GM12878 (cell line): Measurements from ENCODE around the gene KLHL8. TPM values are rescaled to one million over a fixed set of nuclear protein-coding genes. Genes with fewer than 3 reads are reported as not detected.

Source experiments
- ATAC-seq: fragments of 200-7000 bp; cut with Tn5 transposase; 3 replicates; pipeline ENCODE4 v1.9.1; 2020; ENCODE audit warnings: mild to moderate bottlenecking, moderate library complexity
- BruUV-seq: library from RNA; stranded (reverse); fragments of 400-500 nt; replicated peaks from 2 replicates; lab custom pipeline; 2021; lab: Mats Ljungman, UMichigan
- CTCF ChIA-PET: fragments of 300-600 bp; sonication (Branson Sonifier 250); formaldehyde crosslinking; extraction: SDS; loops from one replicate; lab custom pipeline; 2021; ENCODE audit warnings: inconsistent platforms; lab: Yijun Ruan, JAX
- POLR2A ChIA-PET: fragments of 350-600 bp; formaldehyde crosslinking; extraction: SDS; loops from one replicate; lab custom pipeline; 2021; ENCODE audit warnings: inconsistent platforms; lab: Charles Lee
- RAD21 ChIA-PET: fragments of 300-600 bp; sonication (Branson Sonifier 250); formaldehyde crosslinking; loops from one replicate; lab custom pipeline; 2023; ENCODE audit warnings: antibody characterized with exemption; ENCODE audit not compliant: unreplicated experiment; lab: Charles Lee
- SMC1A ChIA-PET: fragments of 300-600 bp; sonication (Branson Sonifier 250); formaldehyde crosslinking; loops from one replicate; lab custom pipeline; 2023; ENCODE audit not compliant: unreplicated experiment, uncharacterized antibody; lab: Charles Lee
- DNase-seq: peaks from one replicate; pipeline ENCODE4 v3.0.0-alpha.2; 2011; ENCODE audit warnings: low read depth, low spot score
- FAIRE-seq: peaks from 3 replicates; lab custom pipeline; 2011; peaks lifted over from hg19 to GRCh38; lab: Jason Lieb, UNC
- H2AFZ ChIP-seq: 2 replicates; pipeline ENCODE4 v1.6.0; 2011; ENCODE audit warnings: low read depth, low read length, control low read depth; ENCODE audit not compliant: control insufficient read depth
- H3K27ac ChIP-seq: 2 replicates; pipeline ENCODE4 v1.5.1; 2011; ENCODE audit warnings: control low read depth; ENCODE audit not compliant: control insufficient read depth, insufficient read depth
- H3K27me3 ChIP-seq, 2 experiments: replicated peaks in 1 of 2; 2 replicates each; pipeline versions ENCODE4 v1.6.0 to v1.6.1; 2011; ENCODE audit warnings: low read length in 1 of 2; ENCODE audit not compliant: control insufficient read depth in 2 of 2, insufficient read depth in 2 of 2
- H3K36me3 ChIP-seq, 2 experiments: 2 replicates each; pipeline ENCODE4 v1.5.1; 2011; ENCODE audit warnings: low read length in 1 of 2; ENCODE audit not compliant: control insufficient read depth in 2 of 2, insufficient read depth in 2 of 2
- H3K4me1 ChIP-seq: 2 replicates; pipeline ENCODE4 v1.6.1; 2011; ENCODE audit warnings: mild to moderate bottlenecking, low read length, moderate library complexity, mixed read lengths; ENCODE audit not compliant: control insufficient read depth, insufficient read depth
- H3K4me2 ChIP-seq: 2 replicates; pipeline ENCODE4 v1.6.0; 2011; ENCODE audit warnings: control low read depth; ENCODE audit not compliant: control insufficient read depth, insufficient read depth
- H3K4me3 ChIP-seq: fragments of 200-600 bp; sonication (generic); 2 replicates; pipeline ENCODE4 v1.5.1; 2016
- H3K79me2 ChIP-seq: 2 replicates; pipeline ENCODE4 v1.6.0; 2011; ENCODE audit warnings: low read length; ENCODE audit not compliant: control insufficient read depth, insufficient read depth
- H3K9ac ChIP-seq: 2 replicates; pipeline ENCODE4 v1.8.0; 2011; ENCODE audit warnings: low read length, control low read depth, mixed read lengths; ENCODE audit not compliant: control insufficient read depth, insufficient read depth
- H3K9me3 ChIP-seq: replicated peaks from 3 replicates; pipeline ENCODE4 v1.5.1; 2011; ENCODE audit warnings: mild to moderate bottlenecking, low read length; ENCODE audit not compliant: control insufficient read depth, insufficient read depth
- H4K20me1 ChIP-seq: 2 replicates; pipeline ENCODE4 v1.6.0; 2011; ENCODE audit not compliant: control insufficient read depth, insufficient read depth
- ATF7 ChIP-seq: fragments of 450-650 bp; IDR thresholded peaks from 2 replicates; pipeline ENCODE4 v1.6.1; 2016; ENCODE audit warnings: low read depth, mild to moderate bottlenecking
- CHD2 ChIP-seq: IDR thresholded peaks from 2 replicates; pipeline ENCODE4 v1.6.1; 2011; ENCODE audit warnings: low read depth, low read length, improper control_type of control experiment, borderline replicate concordance
- EZH2 ChIP-seq: IDR thresholded peaks from 2 replicates; pipeline ENCODE4 v1.6.1; 2012; ENCODE audit warnings: low read depth, mild to moderate bottlenecking, control low read depth, inconsistent platforms, low read length, borderline replicate concordance; ENCODE audit not compliant: control insufficient read depth
- NFIC ChIP-seq: IDR thresholded peaks from 2 replicates; pipeline ENCODE4 v1.6.1; 2012; ENCODE audit warnings: low read depth, mild to moderate bottlenecking, inconsistent platforms, low read length, moderate library complexity
- PML ChIP-seq: IDR thresholded peaks from 2 replicates; pipeline ENCODE4 v1.6.1; 2012; ENCODE audit warnings: low read length, inconsistent platforms
- SMAD1 ChIP-seq: fragments of 450-650 bp; IDR thresholded peaks from 2 replicates; pipeline ENCODE4 v1.6.1; 2018; ENCODE audit warnings: mild to moderate bottlenecking, low read depth; ENCODE audit not compliant: partially characterized antibody
- SP1 ChIP-seq: IDR thresholded peaks from one replicate; pipeline ENCODE4 v1.6.1; 2011; ENCODE audit warnings: low read depth, low read length
- ZNF207 ChIP-seq: fragments of 450-650 bp; IDR thresholded peaks from 2 replicates; pipeline ENCODE4 v1.6.1; 2014; ENCODE audit warnings: antibody characterized with exemption, mild to moderate bottlenecking, borderline replicate concordance
- WGBS: methylation state at CpG from one replicate; pipeline ENCODE4 v1.1.6; 2016; ENCODE audit warnings: low lambda C conversion rate; ENCODE audit not compliant: insufficient replicate concordance, insufficient coverage; ENCODE audit errors: missing lambda C conversion rate; 5-methylcytosine and 5-hydroxymethylcytosine counted together
- in situ Hi-C: fragments of 300-500 bp; cut with MboI; formaldehyde crosslinking; loops from 9 replicates; pipeline ENCODE4 v1.14.3; 2018; ENCODE audit warnings: mixed read lengths
- intact Hi-C: fragments of 100-400 bp; cut with micrococcal nuclease; formaldehyde crosslinking; loops from one replicate; pipeline ENCODE4 v1.14.2; 2022; ENCODE audit not compliant: unreplicated experiment
- polyA plus RNA-seq, 11 experiments: library from polyadenylated mRNA; depleted of rRNA in 4 of 11; unstranded in 6 of 11; stranded (reverse) in 5 of 11; fragments of >200 nt; fragmentation: Nextera tagmentation in 4 of 11; fragmentation: Illumina TruSeq in 1 of 11; extraction: Ambion mirVana in 4 of 11; extraction: Trizol in 1 of 11; gene quantifications; 1 replicate in 1 of 11; 2 replicates in 10 of 11; pipeline versions ENCODE4 v1.2.1 to v1.2.3, GENCODE V29; 2011 to 2016; ENCODE audit warnings: inconsistent platforms in 2 of 11, missing spikeins in 2 of 11, low read depth in 1 of 11
- total RNA-seq, 4 experiments: library from RNA; depleted of rRNA in 3 of 4; stranded (reverse); fragments of >200 nt in 3 of 4; fragmentation: Illumina TruSeq in 1 of 4; extraction: Trizol in 1 of 4; gene quantifications; 2 replicates each; pipeline versions ENCODE4 v1.2.1 to v1.2.3, GENCODE V29; 2013 to 2021
- TF ChIP-seq, protein P1 (sequence below): fragments of 450-650 bp; IDR thresholded peaks from 2 replicates; pipeline ENCODE4 v1.6.1; 2016; ENCODE audit warnings: mild to moderate bottlenecking, moderate library complexity, borderline replicate concordance
- TF ChIP-seq, protein P2 (sequence below): fragments of 450-650 bp; IDR thresholded peaks from 2 replicates; pipeline ENCODE4 v1.6.1; 2017; ENCODE audit warnings: antibody characterized with exemption, mild to moderate bottlenecking, moderate library complexity
- TF ChIP-seq, protein P3 (sequence below): fragments of 450-650 bp; formaldehyde crosslinking; IDR thresholded peaks from 2 replicates; pipeline ENCODE4 v1.4.0; 2022; ENCODE audit warnings: mild to moderate bottlenecking, moderate library complexity

The KLHL8 gene
- total and polyA plus RNA-seq, 10 of the 15 experiments (the other 5 are each of a cell fraction or from before 2014, with no cell fraction given): 4.5 to 13.1 (median 9.0) TPM

DNA sequence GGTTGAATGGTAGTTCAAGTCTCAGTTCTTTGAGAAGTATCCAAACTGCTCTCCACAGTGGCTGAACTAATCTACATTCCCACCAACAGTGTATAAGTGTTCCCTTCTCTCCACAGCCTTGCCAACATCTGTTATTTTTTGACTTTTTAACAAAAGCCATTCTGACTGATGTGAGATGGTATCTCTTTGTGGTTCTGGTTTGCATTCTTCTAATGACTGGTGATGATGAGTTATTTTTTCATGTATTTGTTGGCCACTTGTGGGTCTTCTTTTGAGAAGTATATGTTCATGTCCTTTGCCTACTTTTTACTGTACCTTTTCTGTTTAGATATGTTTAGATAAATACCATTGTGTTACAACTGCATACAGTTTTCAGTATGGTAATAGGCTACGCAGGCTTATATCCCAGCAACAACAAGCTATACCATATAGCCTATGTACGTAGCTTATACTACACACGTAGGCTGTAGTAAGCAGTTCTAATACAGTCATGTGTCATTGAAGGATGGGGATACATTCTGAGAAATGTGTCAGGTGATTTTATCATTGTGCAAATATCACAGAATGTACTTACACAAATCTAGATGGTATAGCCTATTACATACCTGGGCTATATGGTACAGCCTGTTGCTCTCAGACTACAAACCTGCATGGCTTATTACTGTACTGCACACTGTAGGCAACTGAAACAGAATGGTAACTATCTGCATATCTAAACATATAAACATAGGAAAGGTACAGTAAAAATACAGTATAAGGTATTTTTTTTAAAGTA, 28.1 kb downstream of the KLHL8 start (continued):
- TF ChIP-seq, protein P1, sequence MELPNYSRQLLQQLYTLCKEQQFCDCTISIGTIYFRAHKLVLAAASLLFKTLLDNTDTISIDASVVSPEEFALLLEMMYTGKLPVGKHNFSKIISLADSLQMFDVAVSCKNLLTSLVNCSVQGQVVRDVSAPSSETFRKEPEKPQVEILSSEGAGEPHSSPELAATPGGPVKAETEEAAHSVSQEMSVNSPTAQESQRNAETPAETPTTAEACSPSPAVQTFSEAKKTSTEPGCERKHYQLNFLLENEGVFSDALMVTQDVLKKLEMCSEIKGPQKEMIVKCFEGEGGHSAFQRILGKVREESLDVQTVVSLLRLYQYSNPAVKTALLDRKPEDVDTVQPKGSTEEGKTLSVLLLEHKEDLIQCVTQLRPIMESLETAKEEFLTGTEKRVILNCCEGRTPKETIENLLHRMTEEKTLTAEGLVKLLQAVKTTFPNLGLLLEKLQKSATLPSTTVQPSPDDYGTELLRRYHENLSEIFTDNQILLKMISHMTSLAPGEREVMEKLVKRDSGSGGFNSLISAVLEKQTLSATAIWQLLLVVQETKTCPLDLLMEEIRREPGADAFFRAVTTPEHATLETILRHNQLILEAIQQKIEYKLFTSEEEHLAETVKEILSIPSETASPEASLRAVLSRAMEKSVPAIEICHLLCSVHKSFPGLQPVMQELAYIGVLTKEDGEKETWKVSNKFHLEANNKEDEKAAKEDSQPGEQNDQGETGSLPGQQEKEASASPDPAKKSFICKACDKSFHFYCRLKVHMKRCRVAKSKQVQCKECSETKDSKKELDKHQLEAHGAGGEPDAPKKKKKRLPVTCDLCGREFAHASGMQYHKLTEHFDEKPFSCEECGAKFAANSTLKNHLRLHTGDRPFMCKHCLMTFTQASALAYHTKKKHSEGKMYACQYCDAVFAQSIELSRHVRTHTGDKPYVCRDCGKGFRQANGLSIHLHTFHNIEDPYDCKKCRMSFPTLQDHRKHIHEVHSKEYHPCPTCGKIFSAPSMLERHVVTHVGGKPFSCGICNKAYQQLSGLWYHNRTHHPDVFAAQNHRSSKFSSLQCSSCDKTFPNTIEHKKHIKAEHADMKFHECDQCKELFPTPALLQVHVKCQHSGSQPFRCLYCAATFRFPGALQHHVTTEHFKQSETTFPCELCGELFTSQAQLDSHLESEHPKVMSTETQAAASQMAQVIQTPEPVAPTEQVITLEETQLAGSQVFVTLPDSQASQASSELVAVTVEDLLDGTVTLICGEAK: no peak
- TF ChIP-seq CHD2 (no peak), ZNF207 (no peak), SP1 (no peak), SMAD1 (no peak)

DNA sequence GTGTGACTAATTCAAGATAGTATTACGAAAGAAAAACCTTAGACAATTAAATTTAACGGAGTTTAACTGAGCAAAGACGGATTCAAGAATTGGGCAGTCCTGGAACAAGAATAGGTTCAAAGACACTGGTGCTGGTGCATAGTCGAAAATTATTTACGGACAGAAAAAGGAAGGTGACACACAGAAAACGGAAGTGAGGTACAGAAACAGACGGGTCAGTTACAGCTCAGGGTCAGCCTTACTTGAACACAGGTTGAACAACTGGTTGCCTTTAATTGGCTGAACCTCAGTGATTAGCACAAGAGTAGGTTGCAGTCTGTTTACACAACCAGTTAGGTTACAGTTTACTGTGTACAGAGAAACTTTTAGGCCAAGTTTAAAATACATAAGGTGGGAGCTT, 31.5 kb downstream of the KLHL8 start:
- Histone ChIP-seq H3K4me2 (no peak overlapping the region), H3K79me2 (no peaks in the 10 kb centered on the region), H3K4me1 (no peaks in the 10 kb centered on the region), H3K9me3 (no peaks in the 10 kb centered on the region), H3K27ac (no peak overlapping the region), H4K20me1 (no peaks in the 10 kb centered on the region), H2AFZ (no peak overlapping the region), H3K9ac (no peak overlapping the region), H3K4me3 (no peak overlapping the region), H3K27me3 (no peaks in the 10 kb centered on the region), H3K36me3 (no peaks in the 10 kb centered on the region)
- RAD21 ChIA-PET: no interaction called here
- in situ Hi-C loops (no loop called here), intact Hi-C loops (no loop called here)
- POLR2A ChIA-PET: interaction anchor here (0.5 kb wide), 1 partner anchor 822 kb away, joined by 4 read pairs; no protein-coding TSS in a partner anchor
- SMC1A ChIA-PET: interaction anchor here (1.1 kb wide), 1 partner anchor 9 kb away, joined by 4 read pairs; no protein-coding TSS in a partner anchor
- 99% methylated on average over 7 of the region's 7 CpGs for WGBS
- CTCF ChIA-PET: interaction anchor here (1.6 kb wide), 1 partner anchor 27 kb away, joined by 4 read pairs; no protein-coding TSS in a partner anchor
- FAIRE-seq (no peak), ATAC-seq (no peak), DNase-seq (no peak)
- BruUV-seq: no TSS peak
- TF ChIP-seq NFIC: no peak
- no peak for TF ChIP-seq EZH2
- no peak for TF ChIP-seq ATF7
- TF ChIP-seq, protein P2, sequence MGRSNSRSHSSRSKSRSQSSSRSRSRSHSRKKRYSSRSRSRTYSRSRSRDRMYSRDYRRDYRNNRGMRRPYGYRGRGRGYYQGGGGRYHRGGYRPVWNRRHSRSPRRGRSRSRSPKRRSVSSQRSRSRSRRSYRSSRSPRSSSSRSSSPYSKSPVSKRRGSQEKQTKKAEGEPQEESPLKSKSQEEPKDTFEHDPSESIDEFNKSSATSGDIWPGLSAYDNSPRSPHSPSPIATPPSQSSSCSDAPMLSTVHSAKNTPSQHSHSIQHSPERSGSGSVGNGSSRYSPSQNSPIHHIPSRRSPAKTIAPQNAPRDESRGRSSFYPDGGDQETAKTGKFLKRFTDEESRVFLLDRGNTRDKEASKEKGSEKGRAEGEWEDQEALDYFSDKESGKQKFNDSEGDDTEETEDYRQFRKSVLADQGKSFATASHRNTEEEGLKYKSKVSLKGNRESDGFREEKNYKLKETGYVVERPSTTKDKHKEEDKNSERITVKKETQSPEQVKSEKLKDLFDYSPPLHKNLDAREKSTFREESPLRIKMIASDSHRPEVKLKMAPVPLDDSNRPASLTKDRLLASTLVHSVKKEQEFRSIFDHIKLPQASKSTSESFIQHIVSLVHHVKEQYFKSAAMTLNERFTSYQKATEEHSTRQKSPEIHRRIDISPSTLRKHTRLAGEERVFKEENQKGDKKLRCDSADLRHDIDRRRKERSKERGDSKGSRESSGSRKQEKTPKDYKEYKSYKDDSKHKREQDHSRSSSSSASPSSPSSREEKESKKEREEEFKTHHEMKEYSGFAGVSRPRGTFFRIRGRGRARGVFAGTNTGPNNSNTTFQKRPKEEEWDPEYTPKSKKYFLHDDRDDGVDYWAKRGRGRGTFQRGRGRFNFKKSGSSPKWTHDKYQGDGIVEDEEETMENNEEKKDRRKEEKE: no peak
- TF ChIP-seq, protein P3, sequence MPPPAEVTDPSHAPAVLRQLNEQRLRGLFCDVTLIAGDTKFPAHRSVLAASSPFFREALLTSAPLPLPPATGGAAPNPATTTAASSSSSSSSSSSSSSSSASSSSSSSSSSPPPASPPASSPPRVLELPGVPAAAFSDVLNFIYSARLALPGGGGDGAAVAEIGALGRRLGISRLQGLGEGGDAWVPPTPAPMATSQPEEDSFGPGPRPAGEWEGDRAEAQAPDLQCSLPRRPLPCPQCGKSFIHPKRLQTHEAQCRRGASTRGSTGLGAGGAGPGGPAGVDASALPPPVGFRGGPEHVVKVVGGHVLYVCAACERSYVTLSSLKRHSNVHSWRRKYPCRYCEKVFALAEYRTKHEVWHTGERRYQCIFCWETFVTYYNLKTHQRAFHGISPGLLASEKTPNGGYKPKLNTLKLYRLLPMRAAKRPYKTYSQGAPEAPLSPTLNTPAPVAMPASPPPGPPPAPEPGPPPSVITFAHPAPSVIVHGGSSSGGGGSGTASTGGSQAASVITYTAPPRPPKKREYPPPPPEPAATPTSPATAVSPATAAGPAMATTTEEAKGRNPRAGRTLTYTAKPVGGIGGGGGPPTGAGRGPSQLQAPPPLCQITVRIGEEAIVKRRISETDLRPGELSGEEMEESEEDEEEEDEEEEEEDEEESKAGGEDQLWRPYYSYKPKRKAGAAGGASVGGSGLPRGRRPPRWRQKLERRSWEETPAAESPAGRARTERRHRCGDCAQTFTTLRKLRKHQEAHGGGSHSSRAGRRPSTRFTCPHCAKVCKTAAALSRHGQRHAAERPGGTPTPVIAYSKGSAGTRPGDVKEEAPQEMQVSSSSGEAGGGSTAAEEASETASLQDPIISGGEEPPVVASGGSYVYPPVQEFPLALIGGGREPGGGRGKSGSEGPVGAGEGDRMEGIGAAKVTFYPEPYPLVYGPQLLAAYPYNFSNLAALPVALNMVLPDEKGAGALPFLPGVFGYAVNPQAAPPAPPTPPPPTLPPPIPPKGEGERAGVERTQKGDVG (CRISPR knock-in tag): no peak
- no peak for TF ChIP-seq PML
